Measurements from ENCODE around the gene SMCO3. TPM values are rescaled to one million over a fixed set of nuclear protein-coding genes. Genes with fewer than 3 reads are reported as not detected.

SMCO3 gene
- total and polyA plus RNA-seq, 10 of the 15 experiments (the other 5 are each of a cell fraction or from before 2014, with no cell fraction given), result 0.05 to 0.35 (median 0.10) TPM; not detected in 6

GRCh38 chr12:14824012-14824634, 10.1 kb upstream of the SMCO3 start:
- Histone ChIP-seq H3K27me3 (replicated peaks in 1 of 2; ENCODE audit: control insufficient read depth in 2 of 2, insufficient read depth in 2 of 2, low read length in 1 of 2) (no peaks in the 10 kb centered on the region), H3K9ac (ENCODE audit: control insufficient read depth, insufficient read depth, low read length) (no peak overlapping the region), H3K4me1 (ENCODE audit: control insufficient read depth, insufficient read depth, low read length) (no peaks in the 10 kb centered on the region), H3K4me3 (no peak overlapping the region), H3K79me2 (ENCODE audit: control insufficient read depth, insufficient read depth, low read length) (no peaks in the 10 kb centered on the region), H3K4me2 (ENCODE audit: control insufficient read depth, insufficient read depth) (no peak overlapping the region), H2AFZ (ENCODE audit: control insufficient read depth, low read depth, low read length) (no peak overlapping the region), H3K36me3 (ENCODE audit: control insufficient read depth in 2 of 2, insufficient read depth in 2 of 2, low read length in 1 of 2) (no peaks in the 10 kb centered on the region), H4K20me1 (ENCODE audit: control insufficient read depth, insufficient read depth) (no peaks in the 10 kb centered on the region), H3K27ac (ENCODE audit: control insufficient read depth, insufficient read depth) (no peak overlapping the region), H3K9me3 (replicated peaks; ENCODE audit: control insufficient read depth, insufficient read depth, low read length) (no peaks in the 10 kb centered on the region; the same call in 2 of the 3 replicates)
- RAD21 ChIA-PET (ENCODE audit: unreplicated experiment), result no interaction called here
- SMC1A ChIA-PET (ENCODE audit: uncharacterized antibody, unreplicated experiment), result interaction anchor here (1.3 kb wide), 1 partner anchor 40 kb away, joined by 4 read pairs; no protein-coding TSS in a partner anchor
- 0% methylated on average over 1 of the region's 1 CpG for WGBS (ENCODE audit: insufficient coverage, insufficient replicate concordance, low lambda C conversion rate, missing lambda C conversion rate)
- CTCF ChIA-PET, result no interaction called here
- no peak for FAIRE-seq
- TF ChIP-seq SUZ12 (IDR thresholded peaks at IDR 0.05; ENCODE audit: unreplicated experiment), result no peak
- TF ChIP-seq KLF5 (IDR thresholded peaks at IDR 0.05; ENCODE audit: partially characterized antibody), result no peak
- no peak for TF ChIP-seq POLR2AphosphoS5 (IDR thresholded peaks at IDR 0.05; ENCODE audit: low read length)
- no peak for TF ChIP-seq RELB (IDR thresholded peaks at IDR 0.05; ENCODE audit: low read depth)
- no peak for TF ChIP-seq ZNF384 (IDR thresholded peaks at IDR 0.05; ENCODE audit: borderline replicate concordance, low read depth, low read length)
- TF ChIP-seq ZBED1 (IDR thresholded peaks at IDR 0.05; ENCODE audit: borderline replicate concordance), result no peak
- no peak for TF ChIP-seq SIN3A (IDR thresholded peaks at IDR 0.05; ENCODE audit: low read depth, low read length)
- no peak for TF ChIP-seq CREM (IDR thresholded peaks at IDR 0.05; ENCODE audit: low read depth)
- no peak for TF ChIP-seq BCL3 (IDR thresholded peaks at IDR 0.05; ENCODE audit: borderline replicate concordance, insufficient read depth, low read depth, low read length, poor library complexity, severe bottlenecking)
- TF ChIP-seq NKRF (conservative IDR thresholded peaks at IDR 0.05), result no peak
- TF ChIP-seq RBBP5 (conservative IDR thresholded peaks at IDR 0.05), result no peak
- no peak for TF ChIP-seq ZNF687 (IDR thresholded peaks at IDR 0.05)
- no peak for TF ChIP-seq FOXK2 (IDR thresholded peaks at IDR 0.05)
- TF ChIP-seq POLR2AphosphoS2 (IDR thresholded peaks at IDR 0.05; ENCODE audit: low read depth, low read length), result no peak
- TF ChIP-seq PML (IDR thresholded peaks at IDR 0.05; ENCODE audit: low read length), result no peak
- no peak for TF ChIP-seq NFYA (IDR thresholded peaks at IDR 0.05; ENCODE audit: borderline replicate concordance, low read depth, low read length)
- in situ Hi-C loops (cut with MboI) (no loop called here), intact Hi-C loops (cut with micrococcal nuclease; ENCODE audit: unreplicated experiment) (no loop called here)
- POLR2A ChIA-PET, result no interaction called here
- BruUV-seq (replicated peaks), result no TSS peak
- no peak for ATAC-seq
- no peak for DNase-seq (ENCODE audit: low read depth, low spot score)
